Measurements from ENCODE around the gene FANCE. TPM values are rescaled to one million over a fixed set of nuclear protein-coding genes. Genes with fewer than 3 reads are reported as not detected.
A peak's percentile ranks its signal among the peaks of the same experiment; 100 is the strongest.

FANCE gene
- total and polyA plus RNA-seq, 8 donors: 5.4 to 13.7 (median 11.6) TPM

- no peak for ATAC-seq
- Histone ChIP-seq H3K27ac (no peak overlapping the region), H3K9me3 (no peaks in the 10 kb centered on the region), H3K4me1 (peaks cover 1 to 23% of the 10 kb centered on the region in 2 donors), H3K36me3 (peaks cover 0 to 66% of the 10 kb centered on the region in 2 donors), H3K27me3 (no peaks in the 10 kb centered on the region), H3K4me3 (no peak overlapping the region)
- TF ChIP-seq CTCF (IDR thresholded peaks at IDR 0.05): no peak
- no peak for DNase-seq
- intact Hi-C loops (cut with DNase I): no loop called here
Observed at GRCh38 chr6:35419961-35420360, 32.2 kb upstream of the FANCE start.

- no peak for DNase-seq
- Histone ChIP-seq H3K4me1 (peaks cover 0 to 18% of the 10 kb centered on the region in 2 donors), H3K4me3 (no peak overlapping the region), H3K27me3 (no peaks in the 10 kb centered on the region), H3K9me3 (peaks cover 0 to 24% of the 10 kb centered on the region in 2 donors), H3K27ac (no peak overlapping the region), H3K36me3 (peaks cover 0 to 78% of the 10 kb centered on the region in 2 donors)
- intact Hi-C loops (cut with DNase I): no loop called here
- peak; percentile 36 for ATAC-seq
- no peak for TF ChIP-seq CTCF (IDR thresholded peaks at IDR 0.05)
Observed at GRCh38 chr6:35425284-35425683, 26.9 kb upstream of the FANCE start.

- H3K36me3 ChIP-seq: peaks cover 0 to 76% of the 10 kb centered on the region in 2 donors
- DNase-seq (peak in 1 of 4 donors; percentile 68), ATAC-seq (peak; percentile 73)
- no peaks in the 10 kb centered on the region for H3K27me3 ChIP-seq
- H3K27ac ChIP-seq: no peak overlapping the region
- no peak overlapping the region for H3K4me3 ChIP-seq
- intact Hi-C loops (cut with DNase I): no loop called here
- peaks cover 0 to 27% of the 10 kb centered on the region in 2 donors for H3K9me3 ChIP-seq
- no peak for TF ChIP-seq CTCF (IDR thresholded peaks at IDR 0.05)
- H3K4me1 ChIP-seq: peaks cover 0 to 18% of the 10 kb centered on the region in 2 donors
Observed at GRCh38 chr6:35426074-35426473, 26.1 kb upstream of the FANCE start.

- ATAC-seq: no peak
Observed at GRCh38 chr6:35427435-35427834, 24.7 kb upstream of the FANCE start.

GRCh38 chr6:35427851-35428321 is 24.3 kb upstream of the FANCE start:
- intact Hi-C loops (cut with DNase I): no loop called here
- Histone ChIP-seq H3K27me3 (no peaks in the 10 kb centered on the region), H3K4me1 (peaks cover 0 to 18% of the 10 kb centered on the region in 2 donors), H3K9me3 (peaks cover 0 to 27% of the 10 kb centered on the region in 2 donors), H3K4me3 (no peak overlapping the region), H3K36me3 (peaks cover 0 to 58% of the 10 kb centered on the region in 2 donors), H3K27ac (no peak overlapping the region)
- TF ChIP-seq CTCF (IDR thresholded peaks at IDR 0.05): no peak
- ATAC-seq (no peak), DNase-seq (no peak)

More at GRCh38 chr6:35427435-35427834, 24.7 kb upstream of the FANCE start:
- Histone ChIP-seq H3K4me1 (peaks cover 0 to 18% of the 10 kb centered on the region in 2 donors), H3K9me3 (peaks cover 0 to 27% of the 10 kb centered on the region in 2 donors), H3K36me3 (peaks cover 0 to 62% of the 10 kb centered on the region in 2 donors), H3K4me3 (no peak overlapping the region), H3K27ac (no peak overlapping the region), H3K27me3 (no peaks in the 10 kb centered on the region)
- intact Hi-C loops (cut with DNase I): no loop called here
- TF ChIP-seq CTCF (IDR thresholded peaks at IDR 0.05): no peak
- no peak for DNase-seq

All from left lung (tissue), 10 donors.